Dermis microvascular lymphatic vessel endothelial cell (primary cell): Measurements from ENCODE around the gene RAD51B. TPM values are rescaled to one million over a fixed set of nuclear protein-coding genes. Genes with fewer than 3 reads are reported as not detected.
"Not testable (repeated sequence)": the region's sequence is repeated elsewhere in the genome, so short reads cannot be mapped to it uniquely, and the experiment has no call there.

Source experiments
- DNase-seq, 2 donors: peaks; one replicate each; pipeline versions ENCODE4 v3.0.0 to v3.0.0-alpha.2; 2010; ENCODE audit warnings: low read depth in 2 of 2
- total RNA-seq: library from RNA; depleted of rRNA; stranded (reverse); fragments of >200 nt; gene quantifications from 2 replicates; pipeline ENCODE4 v1.2.1, GENCODE V29; 2014

The RAD51B gene
- total RNA-seq, 1 donor from 2014 or later = 9.2 TPM

DNA sequence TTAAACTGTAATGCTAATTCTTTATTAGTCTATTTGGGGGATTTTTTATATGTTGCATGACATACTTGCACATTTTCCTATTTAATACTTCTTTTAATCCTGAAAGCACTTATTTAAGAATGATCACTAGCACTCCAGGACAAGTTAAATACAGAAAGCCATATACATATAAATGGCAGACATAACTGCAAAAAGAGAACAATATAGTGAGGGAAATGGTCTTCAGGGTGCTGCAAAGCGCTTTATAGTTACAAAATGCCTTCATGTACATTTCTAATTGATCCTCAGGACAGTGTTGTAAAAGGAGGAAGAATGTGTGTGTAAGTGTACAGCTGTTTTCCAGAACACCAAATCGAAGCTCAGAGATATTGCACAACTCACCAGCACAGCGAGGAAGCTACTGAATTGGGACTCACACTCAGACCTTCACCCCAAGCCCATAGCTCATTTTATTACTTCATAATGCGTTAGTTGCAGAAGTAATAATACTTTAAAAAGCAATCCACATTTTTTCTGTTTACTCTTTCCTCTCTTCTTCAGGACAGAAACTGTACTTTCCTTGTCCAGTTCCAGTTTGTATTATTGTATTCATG is 428.2 kb downstream of the RAD51B start:
- DNase-seq = no peak

DNA sequence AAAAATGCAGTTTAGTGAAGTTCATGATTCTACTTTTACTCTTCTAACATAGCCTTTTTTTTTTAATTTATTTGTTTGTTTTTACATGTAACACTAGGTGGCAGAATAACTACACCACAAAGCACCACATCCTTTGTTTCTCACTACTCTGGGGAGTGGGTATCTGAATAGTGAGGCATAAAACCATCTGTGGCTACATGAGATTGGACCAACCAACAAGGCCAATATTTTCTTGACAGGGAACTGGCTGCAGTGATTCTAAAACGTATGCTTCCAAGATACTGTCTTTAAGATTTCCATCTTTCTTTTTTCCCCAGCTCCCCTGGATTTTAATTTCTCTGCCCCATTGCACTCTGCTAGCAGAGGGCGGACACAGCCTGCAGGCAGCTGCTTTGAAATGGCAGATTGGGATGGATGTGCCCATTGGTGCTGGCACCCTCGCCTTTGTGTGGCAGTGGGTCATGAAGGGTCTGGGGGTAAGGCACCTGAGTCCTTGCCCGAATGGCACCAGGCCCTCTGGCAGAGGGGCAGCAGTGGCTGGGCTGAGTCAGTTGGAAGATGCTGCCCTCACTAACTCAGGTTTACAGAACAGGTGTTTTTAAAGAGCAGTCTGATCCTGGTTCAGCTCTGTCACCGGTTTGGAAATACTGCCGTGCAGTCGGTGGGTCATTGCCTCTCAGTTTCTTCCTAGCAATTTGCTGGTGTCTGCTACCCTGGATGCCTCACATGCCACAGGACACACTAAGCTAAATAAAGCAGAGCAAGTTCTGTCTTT is 429.1 kb downstream of the RAD51B start:
- DNase-seq = peak; percentile 78 to 84

DNA sequence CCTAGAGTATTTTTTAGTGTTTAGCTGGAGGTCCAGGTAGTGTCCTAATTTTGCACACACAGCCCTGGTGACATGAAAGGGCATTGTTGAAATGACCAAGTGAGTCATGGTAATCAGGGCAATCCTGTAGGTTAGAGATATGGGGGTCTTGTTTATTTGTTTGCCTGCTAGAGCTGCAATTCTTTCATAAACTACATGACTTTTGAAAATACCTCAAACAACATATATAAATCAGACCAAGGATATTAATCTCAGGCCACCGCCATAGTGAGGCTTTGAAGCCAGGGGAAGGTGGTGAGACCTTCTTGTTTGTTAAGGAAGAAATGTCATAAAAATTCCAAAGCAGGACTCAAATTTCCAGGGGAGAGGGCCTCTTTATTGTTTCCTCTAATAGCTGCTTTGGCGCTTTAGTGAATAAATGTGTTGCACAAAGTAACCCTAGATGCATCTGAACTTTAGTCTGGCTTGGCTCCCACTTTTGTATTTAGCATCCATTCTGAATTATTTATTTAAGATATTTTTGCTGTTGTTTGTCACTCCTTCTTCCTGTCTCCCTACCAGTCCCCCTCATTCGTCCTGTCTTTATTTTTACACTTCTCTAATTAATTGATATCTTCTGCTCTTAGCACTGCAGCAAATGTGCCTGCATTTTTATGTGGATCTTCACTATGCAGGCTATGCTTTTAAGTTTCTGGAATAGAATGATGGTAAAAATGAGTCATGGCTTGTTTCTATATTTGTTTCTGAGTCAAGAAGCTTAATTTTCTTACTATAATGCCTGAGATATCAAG is 430.3 kb downstream of the RAD51B start:
- peak in 1 of 2 donors; percentile 46 for DNase-seq

DNA sequence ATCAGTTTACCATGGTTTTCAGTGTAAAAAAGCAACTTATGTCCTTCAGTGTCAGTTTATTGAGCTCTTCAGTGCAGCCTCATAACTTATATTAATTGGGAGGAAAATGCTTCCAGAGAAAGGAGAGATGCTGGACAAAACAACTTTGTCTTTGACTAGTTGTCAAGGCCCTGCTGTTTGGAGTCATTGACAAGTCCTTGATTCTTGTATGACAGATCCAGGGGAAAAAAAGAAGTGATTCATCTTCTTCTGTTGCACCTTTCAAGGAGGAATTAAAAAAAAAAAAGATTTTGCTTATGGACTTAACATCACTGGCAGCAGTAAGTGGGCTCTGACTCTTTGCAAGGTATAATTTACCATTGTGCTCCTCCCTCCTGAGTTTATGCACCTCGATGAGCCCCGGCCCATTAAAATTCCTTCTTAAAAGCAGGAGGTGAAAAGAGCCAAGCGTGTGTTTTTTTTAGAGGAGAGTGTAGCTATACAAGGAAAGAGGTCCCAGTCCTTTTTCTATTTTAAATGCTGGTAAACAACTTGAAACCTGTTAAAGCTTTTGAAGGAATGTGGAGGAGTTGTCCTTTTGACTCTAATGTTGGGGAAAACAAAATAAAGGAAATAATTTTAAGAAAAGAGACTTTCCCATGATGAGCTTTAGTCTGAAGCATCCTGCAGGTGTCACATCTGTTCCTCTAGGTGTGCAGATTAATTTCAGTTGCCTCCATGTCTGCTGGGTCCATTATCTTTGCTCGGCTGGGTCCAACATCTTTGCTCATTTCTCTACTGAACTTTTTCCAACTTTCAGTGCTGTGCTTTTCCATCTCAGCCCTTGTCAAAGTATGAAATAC is 431.6 kb downstream of the RAD51B start:
- DNase-seq = no peak

DNA sequence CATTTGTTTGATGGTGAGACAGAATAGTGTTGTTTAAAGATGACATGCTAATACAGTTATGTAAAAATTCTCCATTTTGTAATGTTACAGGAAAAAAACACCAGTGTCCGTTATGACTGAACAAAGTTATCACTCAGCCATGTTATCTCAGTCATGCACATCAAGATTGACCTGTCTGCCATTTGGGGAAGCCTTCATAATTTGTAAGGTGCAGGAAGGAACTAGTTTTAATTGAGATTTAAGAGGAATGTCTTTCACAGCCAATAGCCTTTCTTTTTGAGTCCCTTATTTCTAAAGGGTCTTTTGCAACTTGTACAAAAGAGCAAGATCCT is 432.2 kb downstream of the RAD51B start:
- DNase-seq = no peak

DNA sequence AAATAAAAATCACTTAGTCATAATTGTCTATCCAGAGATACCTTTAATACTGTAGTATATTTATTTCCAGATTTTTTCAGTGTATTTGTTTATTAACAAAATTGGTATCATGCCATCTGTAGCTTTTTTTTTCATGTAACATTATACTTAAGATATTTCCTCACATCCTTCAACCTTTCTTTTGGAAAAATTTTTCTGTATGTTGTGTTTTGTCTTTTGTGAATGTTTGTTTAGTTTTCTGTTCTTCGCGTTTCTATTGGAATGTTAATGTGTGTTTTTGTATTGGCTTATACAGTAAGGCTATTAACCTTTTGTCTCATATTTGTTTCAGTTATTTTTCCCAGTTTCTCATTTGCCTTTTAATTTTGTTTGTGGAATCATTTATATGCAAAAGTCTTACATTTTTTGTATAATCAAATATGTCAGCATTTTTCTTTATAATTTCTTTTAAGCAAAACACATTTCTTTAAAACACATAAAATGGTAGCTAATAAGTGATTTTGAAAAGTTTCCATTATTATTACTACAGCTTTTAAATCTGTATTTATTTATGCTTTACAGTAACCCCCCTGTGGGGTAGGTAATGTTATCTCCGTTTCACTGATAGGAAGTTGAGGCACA is 433.7 kb downstream of the RAD51B start:
- DNase-seq = no peak

DNA sequence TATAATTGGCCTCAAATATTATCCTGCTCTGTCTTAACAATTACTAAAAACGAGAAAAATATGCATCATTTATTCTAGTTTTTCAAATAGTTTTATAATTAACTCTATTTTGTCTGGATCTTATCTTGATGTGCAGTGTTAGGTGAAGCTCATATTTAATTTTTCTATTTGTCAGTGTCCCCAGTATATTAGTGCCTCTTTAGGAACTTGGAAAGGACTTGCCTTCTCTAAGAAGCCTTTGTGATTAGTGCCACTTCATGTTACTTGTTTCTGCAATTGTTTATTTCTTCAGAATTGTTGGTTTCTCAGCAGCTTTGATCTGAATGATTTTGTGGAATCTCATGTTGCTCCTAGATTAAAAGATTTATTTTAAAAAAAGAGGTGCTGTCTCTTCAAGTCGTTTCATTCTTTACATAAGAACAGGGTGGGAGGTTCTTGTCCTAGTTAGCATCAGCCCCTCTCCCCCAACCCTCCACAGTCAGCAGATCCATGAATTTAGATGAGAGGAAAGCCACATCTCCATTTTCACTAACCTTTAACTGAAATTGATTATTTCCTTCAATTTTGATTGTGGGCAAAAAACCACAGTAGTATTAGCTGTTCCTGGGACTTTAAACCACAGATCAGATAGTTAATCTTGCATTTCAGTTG is 434.4 kb downstream of the RAD51B start:
- no peak for DNase-seq

DNA sequence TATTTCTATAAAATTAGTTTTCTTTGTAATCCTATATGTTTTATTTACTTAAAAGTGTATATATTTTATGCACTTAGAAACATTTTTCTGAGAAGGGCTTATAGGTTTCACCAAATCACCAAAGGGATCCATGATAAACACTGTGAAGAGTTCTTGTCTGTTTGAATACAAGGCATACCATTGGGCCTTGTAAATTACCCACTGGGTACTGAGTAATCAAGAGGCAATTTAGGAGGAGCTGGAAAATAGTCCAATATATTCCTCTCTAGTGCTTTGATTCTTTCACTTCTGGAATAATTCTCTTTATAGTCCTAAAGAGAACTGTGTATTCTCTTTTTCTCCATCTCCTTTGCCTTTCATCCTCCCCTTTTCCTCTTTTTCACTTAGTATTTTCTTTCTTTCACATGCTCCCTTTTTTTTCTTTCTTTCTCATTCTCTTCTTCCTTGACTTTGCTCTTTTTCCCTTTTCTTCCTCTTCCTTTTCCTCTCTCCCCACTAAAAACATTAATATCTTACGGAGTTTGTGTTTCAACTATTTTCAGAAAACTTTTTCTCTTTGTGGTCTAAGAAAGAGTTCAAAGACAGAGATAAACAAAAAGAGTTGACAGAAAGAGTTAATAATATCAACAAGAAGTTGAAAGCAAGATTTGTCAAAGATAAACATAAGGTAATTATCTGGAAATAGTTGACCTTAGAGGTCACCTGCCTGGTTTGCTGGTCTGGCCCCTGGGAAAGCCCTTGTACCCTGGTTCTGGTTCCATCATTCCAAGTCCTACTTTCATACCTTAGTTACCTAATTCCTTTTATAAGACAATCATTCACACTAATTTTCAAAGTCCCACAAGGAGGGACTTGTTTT is 435.3 kb downstream of the RAD51B start:
- DNase-seq = no peak

DNA sequence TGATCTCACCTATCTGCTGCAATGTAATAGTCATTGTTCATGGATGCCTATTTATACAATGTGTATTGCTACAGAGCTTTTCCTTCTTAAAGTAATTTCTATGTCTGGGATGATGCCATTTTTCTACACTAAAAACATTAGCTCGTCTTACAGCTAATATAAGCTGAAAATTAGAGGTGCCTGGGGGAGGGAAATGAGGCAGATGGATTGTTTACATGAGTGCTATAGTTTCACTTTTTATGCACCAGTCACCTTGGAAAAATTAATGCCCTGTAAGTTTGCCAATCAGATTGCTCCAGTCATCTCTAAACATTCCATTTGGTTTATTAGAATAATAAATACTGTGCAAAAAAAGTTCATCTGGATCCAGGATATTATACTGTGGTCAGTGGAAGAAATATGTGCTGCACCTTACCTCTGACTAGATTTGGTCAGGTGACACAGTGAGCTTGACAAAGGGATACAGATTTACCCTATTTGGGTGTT is 436.2 kb downstream of the RAD51B start:
- DNase-seq = no peak

DNA sequence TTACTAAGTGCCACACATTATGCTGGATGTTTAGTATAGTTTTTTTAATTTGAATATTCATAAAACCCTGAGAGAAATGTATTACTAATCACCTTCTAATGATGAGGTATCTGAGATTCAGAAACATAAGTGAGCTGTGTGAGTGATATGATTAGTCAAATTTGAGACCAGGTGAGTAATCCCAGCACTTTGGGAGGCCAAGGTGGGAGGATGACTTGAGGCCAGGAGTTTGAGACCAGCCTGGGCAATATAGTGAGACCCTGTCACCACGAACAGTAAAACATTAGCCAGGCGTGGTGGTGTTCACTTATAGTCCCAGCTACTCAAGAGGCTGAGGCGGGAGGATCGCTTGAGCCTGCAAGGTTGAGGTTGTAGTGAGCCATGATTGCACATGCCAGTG is 438.4 kb downstream of the RAD51B start:
- DNase-seq = no peak

DNA sequence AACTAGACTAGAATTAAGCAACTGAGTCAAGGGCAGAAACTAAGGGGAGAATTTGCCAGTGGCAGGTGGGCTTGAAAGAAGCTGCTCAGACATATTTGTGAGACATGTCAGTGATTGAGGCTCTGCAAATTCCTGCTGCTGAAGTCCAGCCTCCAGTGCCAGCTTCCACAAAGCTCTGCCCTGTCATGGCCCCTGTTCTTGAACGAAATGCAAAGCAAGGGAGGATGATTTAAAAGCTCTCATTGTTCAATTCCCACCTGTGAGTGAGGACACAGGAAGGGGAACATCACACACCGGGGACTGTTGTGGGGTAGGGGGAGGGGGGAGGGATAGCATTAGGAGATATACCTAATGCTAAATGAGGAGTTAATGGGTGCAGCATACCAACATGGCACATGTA is 439.4 kb downstream of the RAD51B start:
- DNase-seq = not testable (repeated sequence)

DNA sequence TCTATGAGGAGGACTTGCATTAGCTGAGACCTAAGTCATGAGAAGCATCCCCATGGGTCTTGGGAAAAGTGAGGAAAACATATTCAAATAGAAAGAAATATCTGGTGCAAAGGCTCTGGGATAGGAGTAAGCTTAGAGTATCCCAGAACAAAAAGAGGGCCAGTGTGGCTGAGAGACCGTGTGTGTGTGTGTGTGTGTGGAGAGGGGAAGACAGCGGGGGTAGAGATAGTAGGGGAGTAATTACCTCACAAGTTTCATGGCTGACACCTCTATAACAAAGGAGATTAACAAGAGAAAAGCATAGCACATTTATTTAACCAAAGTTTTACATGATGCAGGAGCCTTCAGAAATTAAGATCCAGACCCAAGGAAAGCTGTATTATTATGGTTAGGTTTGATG is 440.5 kb downstream of the RAD51B start:
- no peak for DNase-seq

DNA sequence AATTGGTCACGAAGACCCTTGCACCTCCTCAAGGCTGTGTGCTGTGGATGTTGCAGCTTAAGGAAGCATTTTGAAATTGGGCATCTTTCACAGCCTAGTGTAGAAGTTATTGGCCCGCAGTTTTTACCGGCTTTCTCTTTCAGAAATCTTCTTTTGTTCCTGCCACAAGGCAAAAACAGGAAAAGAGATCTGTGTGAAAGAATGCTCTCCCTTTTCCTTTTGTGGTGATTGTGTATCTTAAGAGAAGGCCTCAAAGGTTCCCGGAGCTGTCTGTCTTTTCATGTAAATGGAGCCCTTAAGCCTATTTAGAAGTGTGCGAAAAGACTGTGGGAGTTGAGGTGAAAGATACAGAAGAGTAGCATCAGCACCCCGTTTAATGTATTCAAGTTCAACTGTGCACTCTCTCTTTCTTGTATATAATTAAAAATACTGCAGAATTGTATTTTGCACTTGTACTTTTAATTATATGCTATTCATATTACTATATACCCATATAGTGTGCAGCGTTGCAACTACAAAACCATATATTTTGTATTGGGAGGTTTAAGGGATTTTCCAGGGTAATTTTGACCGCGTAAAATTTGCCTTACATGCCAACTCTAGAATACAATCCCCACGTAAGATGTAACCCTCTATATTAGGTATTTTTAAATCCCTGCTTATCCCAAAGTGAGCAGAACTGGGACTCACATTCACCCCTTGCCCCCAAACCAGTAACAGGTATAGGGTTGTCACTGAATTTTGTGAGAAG is 441.7 kb downstream of the RAD51B start:
- peak in 1 of 2 donors; percentile 58 for DNase-seq

DNA sequence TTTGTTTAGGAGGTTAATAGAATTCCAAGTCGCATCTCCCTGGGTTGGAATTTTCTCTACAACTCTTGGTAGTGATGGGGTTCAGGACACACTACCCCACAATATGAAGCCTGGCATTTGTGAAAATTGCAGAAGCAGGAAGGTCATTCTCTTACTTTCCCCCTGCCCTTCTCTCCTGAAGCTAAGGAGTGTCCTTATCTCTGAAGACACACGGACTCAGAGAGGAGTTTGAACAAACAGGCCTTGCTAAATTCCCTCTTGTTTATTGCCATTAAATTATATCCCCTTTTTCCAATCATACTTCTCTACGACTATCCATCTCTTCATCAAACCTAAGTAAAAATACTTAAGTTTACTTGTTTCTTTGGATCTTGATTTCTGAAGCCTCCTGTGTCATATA is 443.0 kb downstream of the RAD51B start:
- no peak for DNase-seq

DNA sequence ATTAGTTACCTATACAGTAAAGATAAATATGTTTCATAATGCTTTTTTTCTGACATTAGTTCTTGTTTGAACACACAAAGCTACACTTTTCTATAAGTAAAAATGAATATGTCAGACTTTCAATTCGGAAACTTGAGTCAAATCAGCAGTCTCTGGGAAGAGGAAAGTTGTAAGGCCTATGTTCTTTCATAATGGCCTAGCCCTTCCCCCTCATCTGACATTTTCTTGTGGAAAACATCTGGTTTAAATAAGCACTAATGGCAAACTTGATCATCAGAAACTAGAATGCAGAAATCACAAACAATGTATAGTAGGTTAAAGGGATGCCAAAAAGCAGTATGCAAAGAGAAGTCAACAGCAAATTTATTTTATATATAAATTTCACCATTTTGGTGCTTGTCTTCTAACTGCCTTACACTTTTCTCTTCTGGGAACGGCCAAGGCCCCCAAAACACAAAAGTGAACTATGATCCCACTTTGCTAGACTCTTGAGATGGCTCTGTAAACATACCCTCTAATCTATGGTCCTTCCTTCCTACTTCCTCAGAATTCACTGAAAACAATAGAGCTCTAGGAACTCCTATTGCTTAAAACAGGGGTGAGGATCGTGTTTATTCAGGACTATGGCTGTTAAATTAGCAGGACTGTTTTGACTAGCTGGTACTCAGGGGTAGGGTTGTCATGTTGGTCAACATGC is 444.1 kb downstream of the RAD51B start:
- DNase-seq = no peak

DNA sequence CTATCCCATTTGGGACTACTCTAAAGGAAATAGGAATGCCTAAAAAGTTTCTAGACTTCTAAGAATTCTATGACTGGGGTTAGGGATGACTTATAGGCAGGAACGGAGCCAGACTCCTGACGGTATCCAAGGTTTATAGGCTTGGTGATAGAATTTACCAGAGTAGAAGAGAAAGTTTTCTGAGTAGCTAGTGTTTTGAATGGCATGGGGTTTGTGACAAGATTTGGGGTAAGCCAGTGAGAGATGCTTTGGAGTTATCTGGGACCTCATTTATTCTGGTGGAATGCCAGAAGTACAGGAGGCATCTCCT is 444.6 kb downstream of the RAD51B start:
- peak in 1 of 2 donors; percentile 62 for DNase-seq

DNA sequence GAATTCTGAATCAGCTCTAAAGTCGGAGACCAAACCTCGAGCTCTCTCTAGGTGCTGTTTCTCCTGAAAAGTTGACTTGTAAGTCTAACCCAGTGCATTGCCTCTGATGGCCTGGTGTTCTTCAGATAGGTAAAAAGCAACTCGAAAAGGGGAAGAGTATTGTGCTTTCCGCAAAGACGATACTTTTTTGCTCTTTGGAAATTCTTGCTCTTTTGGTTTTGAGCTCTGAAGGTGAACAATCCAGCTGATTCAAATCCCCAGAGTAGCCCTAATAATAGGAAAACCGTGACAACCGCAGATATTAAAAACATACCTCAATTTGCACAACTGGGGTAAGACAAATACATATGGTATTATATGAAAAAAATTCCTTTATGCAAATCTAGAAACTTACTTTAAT is 447.4 kb downstream of the RAD51B start:
- no peak for DNase-seq

DNA sequence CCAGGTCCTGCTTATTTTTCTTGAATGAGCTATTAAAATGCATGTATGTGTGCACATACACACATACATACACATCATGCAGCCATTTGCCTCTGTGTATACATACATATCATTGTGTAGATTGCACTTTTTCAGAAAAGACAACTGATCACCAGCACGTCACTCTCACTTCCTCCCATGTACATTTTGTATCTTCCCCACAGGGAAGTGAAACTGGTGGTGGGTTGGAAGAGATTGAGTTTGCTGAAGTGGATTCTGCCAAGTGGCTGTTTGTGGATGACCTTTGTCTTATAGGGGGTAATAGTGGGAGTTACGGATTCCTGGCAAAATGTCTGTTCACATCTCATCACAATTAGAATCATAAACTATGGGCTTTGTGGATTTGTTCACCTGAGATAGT is 448.6 kb downstream of the RAD51B start:
- DNase-seq = no peak

DNA sequence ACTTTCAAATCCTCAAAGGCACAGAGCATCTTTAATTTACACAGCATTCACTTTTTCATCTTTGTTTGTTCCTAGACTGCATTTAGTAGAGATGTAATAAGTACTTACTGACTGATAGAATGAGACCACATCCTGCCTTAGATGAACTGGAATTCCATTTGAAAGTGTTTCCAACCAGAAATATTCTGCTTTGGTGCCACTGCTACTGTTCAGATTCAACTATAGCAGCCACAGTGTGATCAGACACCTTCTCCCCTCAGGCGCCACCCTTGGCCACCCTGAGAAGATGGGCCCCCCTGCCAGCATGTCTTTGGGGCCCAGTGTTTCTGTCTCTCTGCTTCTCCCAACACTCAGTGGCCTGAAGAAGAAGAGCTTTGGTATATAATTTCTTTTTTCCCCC is 449.1 kb downstream of the RAD51B start:
- DNase-seq = no peak
